Endometrial microvascular endothelial cells (primary cell): ENCODE results near the gene TRAF5. TPM values are rescaled to one million over a fixed set of nuclear protein-coding genes. Genes with fewer than 3 reads are reported as not detected.
"Not testable (repeated sequence)": the region's sequence is repeated elsewhere in the genome, so short reads cannot be mapped to it uniquely, and the experiment has no call there.

Experiments
- in situ Hi-C: cut with HindIII; loops from 2 replicates; pipeline ENCODE4 v1.10.0; 2017; ENCODE audit warnings: low sequenced_read_pairs, low pct_unique_long_range_greater_than_20kb; ENCODE audit errors: inconsistent ontology term
- total RNA-seq: library from RNA; depleted of rRNA; stranded (reverse); fragments of >200 nt; gene quantifications from one replicate; pipeline ENCODE4 v1.2.3, GENCODE V29; 2015; ENCODE audit errors: inconsistent ontology term

Gene TRAF5, protein sequence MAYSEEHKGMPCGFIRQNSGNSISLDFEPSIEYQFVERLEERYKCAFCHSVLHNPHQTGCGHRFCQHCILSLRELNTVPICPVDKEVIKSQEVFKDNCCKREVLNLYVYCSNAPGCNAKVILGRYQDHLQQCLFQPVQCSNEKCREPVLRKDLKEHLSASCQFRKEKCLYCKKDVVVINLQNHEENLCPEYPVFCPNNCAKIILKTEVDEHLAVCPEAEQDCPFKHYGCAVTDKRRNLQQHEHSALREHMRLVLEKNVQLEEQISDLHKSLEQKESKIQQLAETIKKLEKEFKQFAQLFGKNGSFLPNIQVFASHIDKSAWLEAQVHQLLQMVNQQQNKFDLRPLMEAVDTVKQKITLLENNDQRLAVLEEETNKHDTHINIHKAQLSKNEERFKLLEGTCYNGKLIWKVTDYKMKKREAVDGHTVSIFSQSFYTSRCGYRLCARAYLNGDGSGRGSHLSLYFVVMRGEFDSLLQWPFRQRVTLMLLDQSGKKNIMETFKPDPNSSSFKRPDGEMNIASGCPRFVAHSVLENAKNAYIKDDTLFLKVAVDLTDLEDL
- total RNA-seq, result 2.8 TPM

DNA sequence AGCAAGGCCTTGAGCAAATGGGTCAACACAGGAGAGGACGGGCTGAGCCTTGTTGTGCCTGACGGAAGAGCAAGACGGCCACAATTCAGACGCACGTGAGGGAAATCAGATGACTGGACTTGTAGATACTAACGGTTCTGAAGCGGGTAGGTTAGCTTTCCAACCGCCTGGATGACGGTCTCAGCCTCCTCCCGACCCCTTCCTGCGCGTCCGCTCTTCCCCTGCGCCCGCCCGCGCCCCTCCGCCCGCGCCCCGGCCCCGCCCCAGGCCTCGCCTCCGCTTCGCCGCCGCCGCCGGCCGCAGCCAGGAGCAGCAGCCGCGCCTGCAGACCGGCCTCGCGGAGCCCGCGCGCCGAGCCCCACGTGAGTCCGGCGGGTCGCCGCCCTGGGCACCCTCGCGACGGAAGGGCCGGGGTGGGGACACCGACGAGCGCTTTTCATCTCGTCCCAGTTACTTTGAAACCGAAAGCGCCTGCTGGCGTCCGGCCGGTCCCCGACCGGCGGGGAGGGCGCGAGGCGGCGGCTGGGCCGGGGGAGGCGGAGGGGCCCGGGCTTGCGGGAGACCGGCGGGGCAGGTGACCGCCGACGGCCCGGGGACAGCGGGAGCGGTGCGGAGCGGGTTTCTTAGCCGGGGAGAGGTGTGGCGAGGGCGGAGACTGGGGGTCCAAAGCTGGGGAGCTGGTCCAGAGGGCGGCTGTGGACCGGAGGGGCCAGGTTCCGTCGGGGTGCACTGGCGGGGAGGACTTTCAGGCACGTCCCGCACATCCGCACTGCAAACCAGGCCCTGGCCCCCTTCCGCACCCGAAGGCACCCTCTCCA is at the start of gene TRAF5:
TSS of gene TRAF5 (plus strand) at position 306 of the 818 bp plus-strand sequence. CDS start 26,407 bp downstream, outside the sequence.
- in situ Hi-C loops, result no loop called here

DNA sequence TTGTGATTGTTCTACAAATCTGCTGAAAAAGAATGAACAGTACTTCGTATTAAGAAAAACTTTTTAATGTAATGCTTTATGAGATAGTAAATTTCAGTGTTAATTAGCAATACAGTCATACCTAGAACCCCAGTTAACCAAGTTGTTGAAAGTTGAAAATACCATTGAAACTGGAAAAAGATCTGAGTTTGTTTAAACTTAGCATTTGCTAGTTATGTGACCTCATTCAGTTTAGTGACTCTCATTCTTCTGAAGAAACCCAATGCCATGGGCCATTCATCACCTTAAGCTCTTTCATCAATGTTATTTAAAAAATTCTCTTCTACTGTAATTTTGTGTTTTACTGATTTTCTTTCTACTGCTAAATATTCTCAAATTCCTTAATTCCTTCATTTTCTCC is 47.3 kb upstream of the TRAF5 start:
- in situ Hi-C loops, result no loop called here

DNA sequence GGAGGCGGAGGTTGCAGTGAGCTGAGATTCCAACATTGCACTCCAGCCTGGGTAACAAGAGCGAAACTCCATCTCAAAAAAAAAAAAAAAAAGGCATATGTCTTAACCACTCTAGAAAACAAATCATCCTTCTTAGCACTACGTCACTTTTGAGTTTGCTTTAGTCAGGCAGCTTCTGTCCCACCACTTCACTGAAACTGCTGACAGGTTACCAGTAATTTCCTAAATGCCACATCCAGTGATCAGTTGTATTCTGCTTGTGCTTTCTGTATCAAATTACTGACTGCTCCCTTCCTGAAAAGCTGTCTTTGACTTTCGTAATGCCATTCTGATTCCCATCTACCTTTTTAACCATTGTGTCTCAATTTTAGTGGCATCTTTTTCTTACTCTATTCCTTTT is 45.7 kb upstream of the TRAF5 start:
- in situ Hi-C loops, result no loop called here

DNA sequence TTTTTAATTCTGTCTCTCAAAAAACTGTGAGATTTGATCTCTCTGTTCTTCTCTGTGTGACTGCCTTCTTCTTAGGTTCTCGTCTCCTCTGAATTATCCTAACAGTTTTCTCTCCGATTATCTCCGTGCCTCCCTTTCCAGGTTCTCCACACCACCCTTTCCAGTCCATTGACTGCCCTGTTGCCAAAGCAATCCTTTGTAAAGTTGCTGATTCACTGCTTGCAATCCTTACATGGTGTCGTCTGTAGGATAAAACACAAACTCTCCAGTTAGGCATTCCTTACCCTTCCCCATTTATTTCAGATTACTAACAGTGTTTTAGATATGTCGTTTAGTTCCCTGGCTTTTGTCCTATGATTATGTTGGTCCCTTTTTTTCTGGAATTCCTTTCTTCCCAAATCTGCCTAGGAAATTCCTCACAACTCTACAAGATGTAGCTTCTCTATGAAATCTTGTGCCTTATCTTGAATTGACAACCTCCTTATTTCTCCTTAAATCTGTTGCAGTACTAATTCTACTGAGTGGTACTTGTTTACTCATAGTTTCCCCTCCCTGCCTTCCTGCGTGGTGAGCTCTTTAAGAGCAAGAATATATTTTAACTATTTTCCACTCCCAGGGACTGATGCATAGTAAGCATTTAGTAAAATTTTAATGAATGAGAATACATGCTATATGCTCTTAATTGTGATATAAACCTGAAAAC is 45.2 kb upstream of the TRAF5 start:
- in situ Hi-C loops, result no loop called here

DNA sequence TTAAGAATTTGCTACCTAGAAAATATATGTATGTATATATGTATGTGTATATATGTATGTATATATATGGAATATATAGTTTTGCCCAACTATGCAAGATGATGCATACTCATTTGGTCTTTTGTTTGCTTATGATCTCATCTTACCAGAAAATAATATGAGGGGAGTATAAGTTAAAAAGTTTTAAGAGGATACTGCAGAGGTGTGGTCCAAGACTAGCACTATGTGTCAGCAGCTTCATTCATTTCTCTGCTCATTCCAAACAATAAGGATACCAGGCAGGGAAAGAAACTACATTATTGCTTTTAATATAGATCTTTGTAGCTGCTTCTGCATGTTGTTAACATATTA is 44.6 kb upstream of the TRAF5 start:
- in situ Hi-C loops, result no loop called here

DNA sequence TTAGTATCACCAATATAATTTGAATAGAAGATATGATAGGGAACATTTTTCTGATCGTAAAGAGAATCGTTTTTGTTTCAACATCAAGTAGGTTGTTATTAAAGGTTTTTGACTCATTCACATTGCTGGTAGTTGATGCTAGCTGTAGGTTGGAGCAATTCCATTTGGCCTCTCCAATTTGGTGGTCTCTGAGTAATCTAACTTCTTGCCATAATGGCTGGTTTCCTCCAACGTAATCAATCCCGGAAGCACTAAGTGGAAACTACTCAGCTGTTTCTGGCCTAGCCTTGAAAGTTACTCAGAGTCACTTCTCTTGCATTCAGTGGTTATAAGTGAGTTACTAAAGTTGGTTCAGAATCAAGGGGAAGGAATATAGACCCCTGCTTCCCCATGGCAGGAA is 41.4 kb upstream of the TRAF5 start:
- in situ Hi-C loops, result no loop called here

DNA sequence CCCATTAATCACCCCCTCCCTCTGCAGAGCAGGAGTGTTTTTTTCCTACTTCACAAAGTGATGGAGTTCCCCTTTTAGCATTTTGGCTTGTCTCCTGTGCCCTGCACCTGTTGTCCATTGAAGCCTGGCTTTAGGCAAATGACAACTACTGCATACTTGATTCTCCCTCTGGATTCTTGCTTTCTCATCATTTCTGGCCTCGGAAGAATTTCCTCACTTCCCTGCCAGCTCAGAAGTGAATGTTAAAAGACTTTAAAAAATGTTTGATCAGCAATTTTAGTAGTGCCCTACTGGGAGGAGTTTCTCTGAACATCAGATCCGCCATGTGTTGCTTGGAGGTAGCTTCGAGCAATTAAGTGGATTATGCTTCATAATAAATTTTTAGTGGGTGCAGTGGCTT is 39.4 kb upstream of the TRAF5 start:
- in situ Hi-C loops, result no loop called here

DNA sequence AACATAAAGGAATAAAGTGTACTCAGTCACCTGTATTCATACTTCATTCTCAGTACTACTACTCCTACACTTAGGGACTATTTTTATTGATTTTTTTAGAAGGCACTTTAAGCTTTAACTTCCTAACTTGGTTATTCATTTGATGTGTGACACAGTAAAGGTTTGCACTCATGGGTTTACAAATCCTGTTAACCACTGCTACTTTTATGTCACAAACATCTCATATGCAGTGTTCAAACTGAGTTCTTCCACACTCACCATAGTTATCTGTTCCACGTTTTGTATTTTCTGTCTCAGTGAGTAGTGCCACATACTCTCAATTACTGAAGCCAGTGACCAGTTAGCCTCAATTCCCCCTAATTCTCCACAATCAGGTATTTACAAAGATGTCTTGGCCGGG is 34.2 kb upstream of the TRAF5 start:
- in situ Hi-C loops, result no loop called here

DNA sequence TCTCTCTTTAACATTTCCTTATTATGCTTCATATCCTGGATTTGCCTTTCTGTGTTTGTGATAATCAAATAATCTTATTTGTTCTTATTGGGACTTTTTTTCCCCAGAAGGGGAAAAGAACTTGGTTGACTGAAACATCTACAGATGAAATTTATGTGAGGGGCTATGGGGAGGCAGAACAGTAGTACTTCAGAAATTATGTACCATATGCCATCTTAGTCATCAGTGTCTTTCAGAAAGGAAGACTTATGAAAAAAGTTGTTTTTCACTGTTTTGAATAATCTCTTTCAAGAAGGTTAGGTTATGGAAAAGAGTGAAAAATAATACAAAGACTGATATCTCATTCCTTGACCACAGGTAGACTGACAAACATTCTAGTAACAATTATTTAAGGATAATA is 30.2 kb upstream of the TRAF5 start:
- in situ Hi-C loops, result no loop called here

DNA sequence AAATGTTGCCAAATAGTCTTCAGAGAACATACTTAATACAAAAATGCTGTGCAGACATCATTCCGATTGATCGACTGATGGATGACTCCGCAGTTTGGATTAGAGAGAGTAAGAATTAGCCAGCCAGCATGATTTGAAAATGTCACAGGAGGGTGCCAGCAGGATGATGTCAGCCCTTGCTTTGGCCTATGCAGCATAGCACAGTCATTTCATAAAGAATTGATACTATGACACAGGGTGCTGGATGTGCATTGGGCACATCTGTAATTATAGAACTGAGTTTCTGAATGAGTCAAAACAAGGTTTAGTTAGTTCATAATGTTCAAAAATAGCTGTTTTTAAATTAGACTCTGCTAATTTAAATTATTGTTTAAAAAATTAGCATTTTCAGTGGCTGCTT is 21.6 kb upstream of the TRAF5 start:
- in situ Hi-C loops, result no loop called here

DNA sequence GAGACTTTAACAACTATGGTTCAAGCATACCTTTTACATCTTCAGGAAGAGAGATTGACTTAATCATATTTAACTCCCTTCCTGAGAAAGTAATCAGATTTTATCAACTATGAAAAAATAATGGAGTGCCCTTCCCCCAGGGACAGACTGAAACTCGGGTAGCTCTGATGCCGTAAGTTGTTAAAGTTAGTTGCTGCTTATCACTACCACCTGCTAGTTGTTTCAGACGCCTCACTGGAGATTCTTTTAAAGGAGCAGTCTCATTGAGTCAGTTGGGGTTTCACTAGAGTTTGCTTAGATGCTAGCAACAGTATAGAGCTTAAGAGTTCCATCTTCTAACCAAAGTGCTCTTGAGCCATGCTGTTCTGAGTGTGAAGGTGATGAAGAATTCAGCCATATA is 17.0 kb upstream of the TRAF5 start:
- in situ Hi-C loops, result no loop called here

DNA sequence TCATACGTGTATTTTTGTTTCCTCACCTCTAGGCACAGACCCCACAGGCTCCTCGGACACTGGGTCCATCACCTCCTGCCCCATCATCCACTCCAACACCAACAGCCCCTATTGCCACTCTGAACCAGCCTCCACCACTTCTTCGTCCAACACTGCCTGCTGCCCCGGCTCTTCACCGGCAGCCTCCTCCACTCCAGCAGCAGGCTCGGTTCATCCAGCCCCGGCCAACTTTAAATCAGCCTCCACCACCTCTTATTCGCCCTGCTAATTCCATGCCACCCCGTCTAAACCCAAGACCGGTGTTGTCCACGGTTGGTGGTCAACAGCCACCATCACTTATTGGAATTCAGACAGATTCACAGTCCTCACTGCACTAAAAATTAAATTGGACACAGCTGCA is 13.2 kb upstream of the TRAF5 start:
- in situ Hi-C loops, result no loop called here

DNA sequence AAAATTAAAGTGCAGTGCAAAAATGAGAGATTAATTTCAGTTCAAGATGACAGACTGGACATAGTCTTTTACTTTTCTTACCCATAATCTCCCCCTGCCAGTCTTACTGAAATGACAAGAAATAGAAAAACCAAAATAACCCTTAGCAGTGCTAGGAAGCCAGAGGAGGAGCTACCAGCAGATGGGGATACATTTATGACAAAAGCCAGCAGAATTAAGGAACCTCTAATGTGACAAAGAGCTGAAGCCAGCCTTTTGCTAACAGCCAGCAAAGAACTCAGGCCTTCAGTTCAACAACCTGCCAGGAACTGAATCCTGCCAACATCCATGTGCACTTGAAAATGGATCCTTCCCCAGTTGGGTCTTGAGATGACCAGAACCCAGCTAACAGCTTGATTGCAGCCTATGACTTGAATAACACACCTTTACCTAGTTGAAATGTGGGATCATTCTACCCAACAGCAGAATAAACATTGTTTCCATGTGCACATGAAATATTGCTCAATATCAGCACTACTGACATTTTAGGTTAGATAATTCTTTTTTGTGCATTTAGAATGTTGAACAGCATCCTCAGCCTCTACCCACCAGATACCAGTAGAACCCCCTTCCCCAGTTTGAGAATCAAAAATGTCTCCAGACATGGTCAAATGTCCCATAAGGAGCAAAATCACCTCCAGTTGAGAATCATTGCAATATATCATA is 7.9 kb upstream of the TRAF5 start:
- in situ Hi-C loops, result no loop called here

DNA sequence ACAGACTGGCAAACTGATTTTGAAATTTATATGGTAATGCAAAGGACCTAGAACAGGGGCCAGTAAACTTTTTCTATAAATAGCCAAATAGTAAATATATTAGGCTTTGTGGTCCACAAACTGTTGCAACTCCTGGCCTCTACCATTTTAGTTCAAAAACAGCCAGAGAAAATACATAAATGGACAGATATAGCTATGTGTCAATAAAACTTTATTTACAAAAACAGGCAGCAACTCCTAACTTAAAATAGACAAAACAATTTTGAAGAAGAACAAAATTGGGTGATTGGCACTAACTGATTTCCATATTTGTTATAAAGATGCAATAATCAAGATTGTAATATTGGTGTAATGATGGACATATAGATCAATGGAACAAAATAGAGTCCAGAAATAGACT is 6.7 kb upstream of the TRAF5 start:
- in situ Hi-C loops, result no loop called here

DNA sequence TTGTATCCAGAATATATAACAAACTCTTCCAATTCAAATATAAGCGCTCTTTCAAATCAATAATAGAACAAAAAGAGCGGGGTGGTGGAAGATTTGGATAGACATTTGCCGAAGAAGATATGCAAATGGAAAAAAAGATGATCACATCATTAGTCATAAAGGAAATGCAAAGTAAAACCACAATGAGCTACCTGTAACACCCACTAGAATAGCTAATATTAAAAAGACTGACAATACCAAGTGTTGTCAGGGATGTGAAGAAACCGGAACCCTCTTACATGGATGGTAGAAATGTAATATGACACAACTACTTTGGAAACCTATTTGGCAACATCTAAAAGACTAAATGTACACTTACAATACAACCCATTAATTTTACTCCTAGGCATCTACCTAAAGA is 5.7 kb upstream of the TRAF5 start:
- in situ Hi-C loops, result no loop called here

DNA sequence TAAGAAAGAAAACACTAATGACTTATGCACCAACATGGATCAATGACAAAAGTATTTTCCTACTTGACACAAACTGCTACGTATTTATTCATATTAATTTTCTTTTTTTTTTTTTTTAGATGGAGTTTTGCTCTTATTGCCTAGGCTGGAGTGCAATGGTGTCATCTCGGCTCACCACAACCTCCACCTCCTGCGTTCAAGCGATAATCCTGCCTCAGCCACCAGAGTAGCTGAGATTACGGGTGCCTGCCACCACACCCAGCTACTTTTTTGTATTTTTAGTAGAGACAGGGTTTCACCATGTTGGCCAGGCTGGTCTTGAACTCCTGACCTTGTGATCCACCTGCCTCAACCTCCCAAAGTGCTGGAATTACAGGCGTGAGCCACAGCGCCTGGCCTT is 5.0 kb upstream of the TRAF5 start:
- in situ Hi-C loops, result not testable (repeated sequence)

DNA sequence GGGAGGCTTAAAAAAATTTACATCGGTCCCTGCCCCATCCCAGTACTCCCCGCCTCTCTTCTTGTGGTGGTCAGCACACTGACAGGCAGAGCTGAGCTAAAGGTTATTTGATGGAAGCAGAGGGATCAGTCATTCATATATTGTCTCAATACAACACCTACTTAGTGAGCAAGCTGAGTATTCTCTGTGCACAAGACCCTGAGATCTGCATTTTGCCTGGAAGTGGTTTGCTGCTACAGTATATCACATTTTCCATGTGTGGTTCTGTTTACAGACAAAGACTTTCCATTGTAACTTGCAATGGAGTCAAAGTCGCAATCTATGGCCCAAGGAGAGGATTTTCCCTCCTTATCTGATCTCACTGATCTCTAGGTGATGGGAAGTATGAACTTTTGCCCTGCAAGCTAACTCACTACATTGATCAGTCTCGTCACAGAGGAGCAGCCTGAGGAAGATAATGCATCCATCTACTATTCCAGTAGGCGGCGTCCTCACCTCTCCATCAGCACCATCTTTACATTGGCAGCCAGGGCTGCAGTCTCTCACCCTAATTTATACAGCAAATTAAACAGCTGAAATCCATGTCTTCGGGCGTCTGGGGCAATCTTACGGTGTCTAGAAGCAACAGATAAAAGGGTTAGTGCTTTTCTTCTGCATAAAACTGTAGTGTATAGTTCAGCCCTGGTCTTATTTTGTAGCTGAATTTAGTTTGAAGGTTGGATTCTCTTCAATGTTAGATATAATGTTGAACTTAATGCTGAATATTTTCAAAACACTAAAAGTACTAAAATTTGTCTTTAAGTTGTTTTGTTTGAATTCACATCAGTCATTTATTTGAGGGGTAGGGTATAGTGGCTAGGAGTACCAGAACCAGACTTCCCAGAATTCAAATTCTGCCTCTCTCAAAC is 3.2 kb upstream of the TRAF5 start:
- in situ Hi-C loops, result no loop called here
